Measurements from ENCODE around the gene HSBP1L1. TPM values are rescaled to one million over a fixed set of nuclear protein-coding genes. Genes with fewer than 3 reads are reported as not detected.

HSBP1L1 gene
- total RNA-seq, 1 donor from 2014 or later = 6.1 TPM

- Histone ChIP-seq H3K27ac (ENCODE audit: low read depth, low read length) (no peak overlapping the region), H3K4me1 (ENCODE audit: insufficient read depth, low read length) (no peaks in the 10 kb centered on the region), H3K36me3 (ENCODE audit: insufficient read depth, low read length) (peaks cover under 1% of the 10 kb centered on the region), H3K27me3 (ENCODE audit: insufficient read depth, low read length) (no peaks in the 10 kb centered on the region), H3K79me2 (ENCODE audit: insufficient read depth, low read length) (peaks cover 57% of the 10 kb centered on the region), H3K9ac (ENCODE audit: low read length) (no peak overlapping the region), H3K4me2 (ENCODE audit: low read length) (no peak overlapping the region), H3K4me3 (ENCODE audit: insufficient read depth, low read depth, low read length) (no peak overlapping the region), H2AFZ (ENCODE audit: low read depth, low read length) (no peak overlapping the region), H4K20me1 (ENCODE audit: insufficient read depth, low read length) (peaks cover 57% of the 10 kb centered on the region), H3K9me3 (ENCODE audit: insufficient read depth, low read depth, low read length) (peaks cover 10% of the 10 kb centered on the region)
- H3K27me3 Mint-ChIP-seq (ENCODE audit: low read depth, unreplicated experiment) = no peaks in the 10 kb centered on the region
- no peak for DNase-seq (ENCODE audit: low read depth)
- H3K36me3 Mint-ChIP-seq (ENCODE audit: low read depth, unreplicated experiment) = peaks cover 60% of the 10 kb centered on the region
- H3K4me1 Mint-ChIP-seq (ENCODE audit: low read depth, unreplicated experiment) = no peaks in the 10 kb centered on the region
- no peak for FAIRE-seq
- peaks cover 31% of the 10 kb centered on the region for H3K9me3 Mint-ChIP-seq (ENCODE audit: unreplicated experiment)
- H3K4me3 Mint-ChIP-seq (ENCODE audit: unreplicated experiment) = no peak overlapping the region
- no peak overlapping the region for H3K27ac Mint-ChIP-seq (ENCODE audit: unreplicated experiment)
- TF ChIP-seq EZH2 (IDR thresholded peaks at IDR 0.05; ENCODE audit: insufficient read depth, low read length) (no peak), CTCF (IDR thresholded peaks at IDR 0.05; ENCODE audit: insufficient read depth, low read depth, low read length) (no peak)
Observed at GRCh38 chr18:79930020-79930642, 34.3 kb upstream of the HSBP1L1 start.

- H3K9me3 Mint-ChIP-seq (ENCODE audit: unreplicated experiment) = peaks cover 33% of the 10 kb centered on the region
Observed at GRCh38 chr18:79931475-79931874, 33.0 kb upstream of the HSBP1L1 start.

More at GRCh38 chr18:79931475-79931874, 33.0 kb upstream of the HSBP1L1 start:
- no peak for DNase-seq (ENCODE audit: low read depth)
- H3K4me2 ChIP-seq (ENCODE audit: low read length) = no peak overlapping the region
- peaks cover 4% of the 10 kb centered on the region for H3K36me3 ChIP-seq (ENCODE audit: insufficient read depth, low read length)
- H3K4me1 ChIP-seq (ENCODE audit: insufficient read depth, low read length) = no peaks in the 10 kb centered on the region
- H3K27me3 ChIP-seq (ENCODE audit: insufficient read depth, low read length) = no peaks in the 10 kb centered on the region
- H3K27me3 Mint-ChIP-seq (ENCODE audit: low read depth, unreplicated experiment) = no peaks in the 10 kb centered on the region
- H3K27ac Mint-ChIP-seq (ENCODE audit: unreplicated experiment) = no peak overlapping the region
- TF ChIP-seq EZH2 (IDR thresholded peaks at IDR 0.05; ENCODE audit: insufficient read depth, low read length) = no peak
- TF ChIP-seq CTCF (IDR thresholded peaks at IDR 0.05; ENCODE audit: insufficient read depth, low read depth, low read length) = no peak
- no peak overlapping the region for H3K4me3 ChIP-seq (ENCODE audit: insufficient read depth, low read depth, low read length)
- peaks cover 13% of the 10 kb centered on the region for H3K9me3 ChIP-seq (ENCODE audit: insufficient read depth, low read depth, low read length)
- H3K79me2 ChIP-seq (ENCODE audit: insufficient read depth, low read length) = peaks cover 71% of the 10 kb centered on the region
- peaks cover 64% of the 10 kb centered on the region for H3K36me3 Mint-ChIP-seq (ENCODE audit: low read depth, unreplicated experiment)
- H3K4me1 Mint-ChIP-seq (ENCODE audit: low read depth, unreplicated experiment) = no peaks in the 10 kb centered on the region
- H3K4me3 Mint-ChIP-seq (ENCODE audit: unreplicated experiment) = no peak overlapping the region
- peaks cover 58% of the 10 kb centered on the region for H4K20me1 ChIP-seq (ENCODE audit: insufficient read depth, low read length)
- FAIRE-seq = no peak
- no peak overlapping the region for H3K27ac ChIP-seq (ENCODE audit: low read depth, low read length)
- H2AFZ ChIP-seq (ENCODE audit: low read depth, low read length) = no peak overlapping the region
- no peak overlapping the region for H3K9ac ChIP-seq (ENCODE audit: low read length)
